Putamen (tissue), 1 donor: ENCODE results near the gene PHF1.
A peak's percentile ranks its signal among the peaks of the same experiment; 100 is the strongest.
"Not testable (repeated sequence)": the region's sequence is repeated elsewhere in the genome, so short reads cannot be mapped to it uniquely, and the experiment has no call there.

ENCODE experiments used
- DNase-seq: peaks from one replicate; pipeline ENCODE4 v3.0.0-alpha.2; 2016; ENCODE audit warnings: low spot score

The PHF1 gene

GRCh38 chr6:33410711-33411631 is at the start of gene PHF1:
Gene PHF1, plus strand, starts transcription at chr6:33411014. Its CDS starts 1,250 bp downstream, at chr6:33412264.
- DNase-seq, result no peak

GRCh38 chr6:33363486-33363885 is 47.3 kb upstream of the PHF1 start:
- not testable (repeated sequence) for DNase-seq

GRCh38 chr6:33364475-33365205 is 46.2 kb upstream of the PHF1 start:
- DNase-seq, result not testable (repeated sequence)

DNA sequence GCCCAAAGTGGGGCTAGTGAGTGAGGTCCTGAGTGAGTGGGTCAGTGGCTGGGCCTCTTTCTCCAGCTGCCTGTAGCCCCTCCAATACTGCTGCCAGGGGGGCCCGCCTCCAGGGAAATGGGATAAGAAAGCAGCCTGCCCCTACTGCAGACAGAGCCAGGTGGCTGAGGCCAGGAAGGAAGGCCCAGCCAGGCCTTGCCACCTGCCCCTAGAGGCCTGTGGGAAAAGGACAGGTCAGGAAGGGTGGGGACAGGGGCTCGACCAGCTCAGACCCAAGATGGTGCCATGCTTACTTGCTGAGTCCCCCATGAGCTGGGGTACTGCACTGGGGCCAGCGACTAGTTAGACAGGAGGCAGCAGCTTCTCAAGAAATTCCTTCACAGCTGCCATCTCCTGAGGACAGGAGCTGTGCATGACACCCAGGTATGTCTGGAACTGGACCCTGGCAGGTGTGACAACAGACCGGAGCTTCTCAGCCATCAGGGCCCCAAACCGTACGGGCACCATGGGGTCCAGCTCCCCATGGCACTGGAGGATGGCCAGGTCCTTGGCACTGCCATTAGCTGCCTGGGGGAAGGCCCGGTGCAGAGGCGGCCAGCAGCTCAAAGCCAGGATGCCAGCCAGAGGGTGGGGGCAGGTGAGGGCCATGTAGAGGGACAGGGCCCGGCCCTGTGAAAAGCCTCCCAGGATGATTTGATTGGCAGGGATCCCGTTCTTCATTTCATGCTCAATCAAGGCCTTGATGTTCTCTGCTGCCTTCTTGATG is 45.4 kb upstream of the PHF1 start:
- not testable (repeated sequence) for DNase-seq

GRCh38 chr6:33367009-33367714 is 43.7 kb upstream of the PHF1 start:
- DNase-seq, result no peak

DNA sequence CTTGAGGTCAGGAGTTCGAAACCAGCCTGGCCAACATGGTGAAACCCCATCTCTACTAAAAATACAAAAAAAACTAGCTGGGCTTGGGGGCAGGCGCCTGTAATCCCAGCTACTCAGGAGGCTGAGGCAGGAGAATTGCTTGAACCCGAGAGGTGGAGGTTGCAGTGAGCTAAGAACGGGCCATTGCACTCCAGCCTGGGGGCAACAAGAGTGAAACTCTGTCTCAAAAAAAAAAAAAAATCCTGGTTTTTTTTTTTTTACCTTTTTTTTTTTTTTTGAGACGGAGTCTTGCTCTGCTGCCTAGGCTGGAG is 43.1 kb upstream of the PHF1 start:
- DNase-seq, result not testable (repeated sequence)

DNA sequence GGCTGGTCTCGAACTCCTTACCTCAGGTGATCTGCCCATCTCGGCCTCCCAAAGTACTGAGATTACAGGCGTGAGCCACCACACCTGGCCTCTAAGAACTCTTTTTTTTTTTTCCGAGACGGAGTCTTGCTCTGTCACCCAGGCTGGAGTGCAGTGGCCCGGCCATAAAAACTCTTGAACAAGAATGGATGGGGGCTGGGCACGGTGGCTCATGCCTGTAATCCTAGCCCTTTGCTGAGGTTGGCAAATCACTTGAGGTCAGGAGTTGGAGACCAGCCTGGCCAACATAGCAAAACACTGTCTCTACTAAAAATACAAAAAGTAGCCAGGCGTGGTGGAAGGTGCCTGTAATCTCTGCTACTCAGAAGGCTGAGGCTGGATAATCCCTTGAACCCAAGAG is 38.9 kb upstream of the PHF1 start:
- DNase-seq, result not testable (repeated sequence)

- no peak for DNase-seq
These were observed 38.2 kb upstream of the PHF1 start for GRCh38 chr6:33372526-33373123.

DNA sequence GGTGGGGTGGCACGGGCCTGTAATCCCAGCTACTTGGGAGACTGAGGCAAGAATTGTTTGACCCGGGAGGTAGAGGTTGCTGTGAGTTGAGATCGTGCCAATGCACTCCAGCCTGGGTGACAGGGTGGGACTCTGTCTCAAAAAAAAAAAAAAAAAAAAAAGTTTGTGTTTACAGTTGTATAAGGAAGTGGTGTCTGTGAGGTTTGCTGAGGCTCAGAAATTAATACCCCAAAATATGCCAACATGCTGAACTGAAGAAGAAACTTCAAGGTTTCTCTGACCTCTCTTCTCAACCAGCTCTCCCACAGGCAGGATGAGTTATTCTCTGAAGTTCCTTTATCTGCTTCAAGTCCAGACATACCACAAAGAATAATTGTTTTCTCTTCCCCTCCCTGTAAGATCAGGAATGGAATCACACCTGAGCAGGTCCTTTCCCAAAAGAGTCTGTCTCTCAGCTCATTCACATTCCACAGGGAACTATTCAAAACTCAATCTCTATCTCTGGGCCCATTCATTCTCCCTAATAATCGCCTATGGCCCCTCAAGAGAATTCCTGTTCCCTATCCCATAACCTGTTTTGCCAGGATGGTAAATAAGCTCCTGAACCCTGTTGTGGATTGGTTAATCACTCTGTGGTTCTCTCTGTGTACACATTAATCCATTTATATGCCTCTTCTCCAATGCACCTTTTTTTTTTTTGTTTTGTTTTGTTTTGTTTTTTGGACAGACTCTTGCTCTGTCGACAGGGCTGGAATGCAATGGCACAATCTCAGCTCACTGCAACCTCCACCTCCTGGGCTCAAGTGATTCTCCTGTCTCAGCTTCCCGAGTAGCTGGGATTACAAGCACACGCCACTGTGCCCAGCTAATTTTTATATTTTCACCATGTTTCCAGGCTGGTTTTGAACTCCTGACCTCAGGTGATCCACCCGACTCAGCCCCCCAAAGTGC is 36.6 kb upstream of the PHF1 start:
- no peak for DNase-seq

- DNase-seq, result no peak
These were observed 35.6 kb upstream of the PHF1 start for GRCh38 chr6:33375143-33375671.

- no peak for DNase-seq
These were observed 33.6 kb upstream of the PHF1 start for GRCh38 chr6:33377171-33377570.

GRCh38 chr6:33379184-33379583 is 31.6 kb upstream of the PHF1 start:
- not testable (repeated sequence) for DNase-seq

DNA sequence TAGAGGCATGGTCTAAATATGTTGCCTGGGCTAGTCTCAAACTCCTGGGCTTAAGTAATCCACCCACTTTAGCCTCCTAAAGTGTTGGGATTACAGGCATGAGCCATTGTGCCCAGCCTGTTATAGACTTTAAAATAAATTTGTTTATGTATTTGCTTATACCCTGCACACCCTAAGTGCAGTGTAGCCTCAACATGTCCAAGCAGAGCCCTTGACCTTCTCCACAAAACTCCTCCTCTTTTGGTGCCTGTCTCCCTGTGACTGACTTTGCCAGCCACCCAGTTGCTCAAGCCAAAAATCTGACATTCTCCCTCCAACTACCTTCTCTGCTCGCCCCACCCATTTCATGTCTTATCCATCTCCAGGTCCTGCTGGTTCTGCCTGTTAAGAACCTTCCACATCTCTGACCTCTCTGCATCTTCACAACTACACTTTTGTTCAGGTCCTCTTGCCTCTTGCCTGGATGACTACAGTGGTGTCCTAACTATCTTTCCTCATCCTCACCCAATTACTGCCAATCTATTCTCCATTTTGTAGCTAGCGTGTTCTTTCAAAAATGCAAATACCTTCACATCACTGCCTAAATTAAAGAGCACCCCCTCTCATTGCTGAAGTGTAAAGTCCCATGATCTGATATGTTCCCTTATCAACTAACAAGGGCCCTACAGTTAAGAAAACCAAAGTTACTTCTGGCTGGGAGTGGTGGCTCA is 30.4 kb upstream of the PHF1 start:
- DNase-seq, result no peak

DNA sequence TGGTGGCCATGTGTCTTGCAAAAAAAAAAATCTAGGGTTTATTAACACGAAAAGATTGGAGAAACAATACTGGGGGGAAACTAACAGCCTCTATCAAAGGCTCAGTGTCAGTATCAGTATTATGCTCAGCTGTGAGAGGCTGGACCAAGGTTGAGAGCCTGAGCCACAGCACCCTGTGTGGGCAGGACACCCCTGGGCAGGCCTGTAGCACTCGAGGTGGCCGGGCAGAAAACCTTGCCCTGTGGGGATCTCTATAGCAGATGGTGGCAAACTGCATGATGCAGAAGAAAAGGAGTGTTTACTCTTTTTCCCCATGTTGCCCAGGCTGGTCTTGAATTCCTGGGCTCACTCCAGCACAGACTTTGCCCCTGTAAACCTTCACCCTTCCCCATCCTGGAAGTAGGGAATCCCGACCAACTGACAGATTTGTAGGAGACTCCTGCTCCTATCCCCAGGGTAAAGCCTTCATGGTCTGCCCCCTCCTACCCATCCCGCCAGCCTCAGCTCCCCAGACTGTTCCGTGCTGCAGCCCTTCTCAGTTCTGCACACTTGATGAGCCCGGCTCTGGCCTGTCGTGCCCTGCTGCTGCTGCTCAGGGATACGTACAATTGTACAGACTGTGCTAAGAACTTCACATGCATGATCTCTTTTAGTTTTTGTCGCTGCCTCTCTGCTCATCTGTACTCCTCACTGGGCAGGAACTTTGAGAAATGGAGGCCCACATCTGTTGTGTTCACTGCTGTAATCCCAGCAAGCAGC is 27.2 kb upstream of the PHF1 start:
- no peak for DNase-seq

DNA sequence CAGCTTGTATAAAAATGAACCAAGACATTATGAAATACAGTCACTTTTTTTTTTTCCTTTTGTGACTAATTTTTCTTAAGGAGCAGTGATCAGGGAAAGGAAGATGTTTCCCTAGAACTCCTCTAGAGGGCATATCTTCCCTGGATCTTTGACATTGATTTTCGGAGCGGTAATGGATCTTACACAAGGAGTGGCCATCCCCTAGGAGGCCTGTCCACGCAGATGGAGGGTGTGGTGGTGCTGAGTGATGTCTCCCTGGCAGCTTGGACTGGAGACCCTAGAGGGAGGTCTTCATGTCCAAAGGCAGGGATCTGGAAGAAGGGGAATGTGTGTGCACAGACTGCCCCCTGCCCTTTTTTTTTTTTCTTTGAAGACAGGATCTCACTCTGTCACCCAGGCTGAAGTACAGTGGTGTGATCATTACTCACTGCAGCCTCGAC is 26.2 kb upstream of the PHF1 start:
- DNase-seq, result peak; percentile 8

DNA sequence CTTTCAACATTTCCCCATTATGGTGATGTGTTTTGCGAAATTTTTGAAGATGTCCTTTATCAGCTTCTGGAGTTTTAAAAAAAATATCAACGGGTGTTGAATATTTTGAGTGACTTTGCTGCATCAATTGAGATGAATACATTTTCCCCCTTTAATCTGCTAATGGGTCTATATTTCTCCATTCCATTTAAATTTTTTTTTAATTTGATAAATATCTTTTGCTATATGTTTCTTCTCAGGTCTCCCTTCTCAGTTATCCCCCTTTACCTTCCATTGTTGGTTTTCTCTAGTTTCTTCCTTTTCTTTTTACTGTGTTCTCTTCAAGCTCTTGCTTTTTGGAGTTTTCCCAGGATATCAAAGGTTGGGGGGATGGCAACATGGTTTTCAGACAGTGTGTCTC is 20.6 kb upstream of the PHF1 start:
- DNase-seq, result no peak

DNA sequence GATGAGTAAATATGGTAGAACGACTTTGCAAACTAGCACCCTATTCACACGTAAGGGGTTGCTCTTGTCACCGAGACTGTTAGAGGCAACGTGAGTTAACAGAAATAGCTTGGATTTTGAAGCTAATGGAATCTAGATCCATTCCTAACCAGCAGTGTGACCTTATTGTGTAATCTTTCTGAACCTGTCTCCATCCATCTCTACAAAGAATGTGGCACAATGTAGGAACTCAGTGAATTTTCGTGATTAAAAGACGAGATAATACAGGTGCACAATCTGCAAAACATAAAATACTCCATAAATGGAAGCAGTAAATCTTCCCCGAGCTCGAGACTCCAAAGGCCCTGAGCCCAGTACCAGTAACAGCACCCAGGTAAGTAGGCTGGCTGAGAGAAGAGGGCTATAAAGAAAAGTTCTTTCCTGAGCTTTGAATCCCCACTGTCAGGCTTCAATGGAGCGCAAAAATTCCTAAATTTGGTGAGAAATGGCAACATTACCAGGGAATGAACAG is 20.0 kb upstream of the PHF1 start:
- DNase-seq, result no peak

DNA sequence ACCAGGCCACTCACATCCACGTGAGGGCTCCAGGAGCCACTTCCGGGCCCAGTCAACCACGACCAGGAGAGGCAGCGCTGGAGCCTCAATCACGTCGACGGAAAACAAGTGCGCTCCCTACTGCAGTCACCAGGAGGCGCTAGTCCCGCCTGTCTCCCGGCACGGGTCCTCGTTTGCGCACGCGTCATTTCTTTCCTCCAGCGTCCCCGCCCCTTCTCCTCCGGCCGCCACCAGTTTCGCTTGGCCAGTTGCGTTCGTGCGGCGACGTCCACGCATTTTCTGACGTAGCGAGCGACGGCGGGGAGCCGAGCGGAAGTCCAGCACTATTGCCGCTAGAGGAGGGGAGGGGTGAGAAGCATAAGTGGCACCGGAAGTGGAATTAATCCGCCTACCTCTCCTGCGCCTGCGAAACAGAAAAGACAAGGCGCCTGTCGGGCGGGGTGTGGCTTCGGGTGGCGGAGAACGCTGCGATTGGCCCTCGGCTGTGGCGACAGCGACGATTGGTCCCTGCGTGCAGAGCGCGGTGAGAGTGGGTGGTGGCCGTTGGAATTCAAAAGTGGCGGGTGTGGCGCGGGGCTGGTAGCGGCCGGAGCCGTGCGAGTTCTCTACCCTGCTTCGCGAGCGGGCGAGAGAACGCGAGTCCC is 19.4 kb upstream of the PHF1 start, which contains the start of gene KIFC1:
Gene KIFC1, plus strand, starts transcription at position 546 of the 644 bp plus-strand sequence. CDS start 163 bp downstream, outside the sequence.
- DNase-seq, result peak; percentile 100
